ENCODE results near the gene GOLGA8J. TPM values are rescaled to one million over a fixed set of nuclear protein-coding genes. Genes with fewer than 3 reads are reported as not detected.
"Not testable (repeated sequence)": the region's sequence is repeated elsewhere in the genome, so short reads cannot be mapped to it uniquely, and the experiment has no call there.

The GOLGA8J gene
- total RNA-seq: under 1 TPM; 0.39 to 0.40 TPM
- 1 to 10 TPM in 1 of 2 donors, under 1 TPM in 1; 0.90 to 2.5 TPM for polyA plus RNA-seq (ENCODE audit: insufficient read length in 2 of 2)
- long read RNA-seq, donor 1: 0 reads
- long read RNA-seq, donor 2: 0 reads
- long read RNA-seq, donor 3: 0 reads
- long read RNA-seq, donor 4: 0 reads

GRCh38 chr15:30082655-30083054 lies at the start of gene GOLGA8J:
TSS of gene GOLGA8J (plus strand) at chr15:30082955. CDS start at chr15:30083053, 98 bp downstream.
- no CpG with 5 or more reads among the region's 7 CpGs for WGBS (ENCODE audit: insufficient coverage)
- H3K4me1 ChIP-seq (ENCODE audit: control insufficient read depth, insufficient read depth, low read length): not testable (repeated sequence)

GRCh38 chr15:30033211-30033610 lies 49.5 kb upstream of the GOLGA8J start:
- H3K36me3 ChIP-seq (ENCODE audit: control insufficient read depth, insufficient read depth, low read length): no peaks in the 10 kb centered on the region
- no peaks in the 10 kb centered on the region for H3K4me1 ChIP-seq (ENCODE audit: control insufficient read depth, insufficient read depth, low read length)
- no peak overlapping the region for H3K27ac ChIP-seq (ENCODE audit: low read depth, low read length)
- no peak overlapping the region for H3K4me3 ChIP-seq (ENCODE audit: low read depth, low read length)
- H3K27me3 ChIP-seq (ENCODE audit: control insufficient read depth, insufficient read depth, low read length): no peaks in the 10 kb centered on the region
- DNase-seq (ENCODE audit: low read depth in 4 of 6, low spot score in 6 of 6): no peak
- 78% methylated on average over 2 of the region's 3 CpGs for WGBS (ENCODE audit: insufficient coverage)
- peaks cover 2% of the 10 kb centered on the region for H3K9me3 ChIP-seq (ENCODE audit: control insufficient read depth, insufficient read depth, low read length)

More at GRCh38 chr15:30082655-30083054, at the start of gene GOLGA8J:
- H3K36me3 ChIP-seq (ENCODE audit: control insufficient read depth, insufficient read depth, low read length); DNase-seq (ENCODE audit: low read depth in 4 of 6, low spot score in 6 of 6); H3K27me3 ChIP-seq (ENCODE audit: control insufficient read depth, insufficient read depth, low read length); H3K4me3 ChIP-seq (ENCODE audit: low read depth, low read length); H3K27ac ChIP-seq (ENCODE audit: low read depth, low read length); H3K9me3 ChIP-seq (ENCODE audit: control insufficient read depth, insufficient read depth, low read length): not testable (repeated sequence)

- no peak overlapping the region for H3K27ac ChIP-seq (ENCODE audit: low read depth, low read length)
- no peak overlapping the region for H3K4me3 ChIP-seq (ENCODE audit: low read depth, low read length)
- WGBS (ENCODE audit: insufficient coverage): no CpG with 5 or more reads among the region's 4 CpGs
Measured at GRCh38 chr15:30033763-30034162, 49.0 kb upstream of the GOLGA8J start.

GRCh38 chr15:30036036-30036703 lies 46.6 kb upstream of the GOLGA8J start:
- no peak overlapping the region for H3K4me3 ChIP-seq (ENCODE audit: low read depth, low read length)
- DNase-seq (ENCODE audit: low read depth in 4 of 6, low spot score in 6 of 6): peak in 2 of 6 donors; percentile 85 to 88
- WGBS (ENCODE audit: insufficient coverage): 19% methylated on average over 4 of the region's 6 CpGs

More at GRCh38 chr15:30033763-30034162, 49.0 kb upstream of the GOLGA8J start:
- H3K9me3 ChIP-seq (ENCODE audit: control insufficient read depth, insufficient read depth, low read length): peaks cover 2% of the 10 kb centered on the region
- H3K4me1 ChIP-seq (ENCODE audit: control insufficient read depth, insufficient read depth, low read length): no peaks in the 10 kb centered on the region
- no peaks in the 10 kb centered on the region for H3K36me3 ChIP-seq (ENCODE audit: control insufficient read depth, insufficient read depth, low read length)
- H3K27me3 ChIP-seq (ENCODE audit: control insufficient read depth, insufficient read depth, low read length): no peaks in the 10 kb centered on the region
- no peak for DNase-seq (ENCODE audit: low read depth in 4 of 6, low spot score in 6 of 6)

GRCh38 chr15:30038667-30039523 lies 43.9 kb upstream of the GOLGA8J start:
- 75% methylated on average over 4 of the region's 5 CpGs for WGBS (ENCODE audit: insufficient coverage)
- DNase-seq (ENCODE audit: low read depth in 4 of 6, low spot score in 6 of 6): peak in 2 of 6 donors; percentile 9 to 65
- Histone ChIP-seq H3K27me3 (ENCODE audit: control insufficient read depth, insufficient read depth, low read length) (no peaks in the 10 kb centered on the region), H3K36me3 (ENCODE audit: control insufficient read depth, insufficient read depth, low read length) (no peaks in the 10 kb centered on the region), H3K4me3 (ENCODE audit: low read depth, low read length) (no peak overlapping the region), H3K27ac (ENCODE audit: low read depth, low read length) (no peak overlapping the region), H3K4me1 (ENCODE audit: control insufficient read depth, insufficient read depth, low read length) (peaks cover 8% of the 10 kb centered on the region), H3K9me3 (ENCODE audit: control insufficient read depth, insufficient read depth, low read length) (no peaks in the 10 kb centered on the region)

More at GRCh38 chr15:30036036-30036703, 46.6 kb upstream of the GOLGA8J start:
- peaks cover 5% of the 10 kb centered on the region for H3K4me1 ChIP-seq (ENCODE audit: control insufficient read depth, insufficient read depth, low read length)
- no peaks in the 10 kb centered on the region for H3K36me3 ChIP-seq (ENCODE audit: control insufficient read depth, insufficient read depth, low read length)
- no peaks in the 10 kb centered on the region for H3K9me3 ChIP-seq (ENCODE audit: control insufficient read depth, insufficient read depth, low read length)
- no peak overlapping the region for H3K27ac ChIP-seq (ENCODE audit: low read depth, low read length)
- H3K27me3 ChIP-seq (ENCODE audit: control insufficient read depth, insufficient read depth, low read length): no peaks in the 10 kb centered on the region

- Histone ChIP-seq H3K27ac (ENCODE audit: low read depth, low read length) (no peak overlapping the region), H3K36me3 (ENCODE audit: control insufficient read depth, insufficient read depth, low read length) (no peaks in the 10 kb centered on the region), H3K27me3 (ENCODE audit: control insufficient read depth, insufficient read depth, low read length) (no peaks in the 10 kb centered on the region), H3K4me1 (ENCODE audit: control insufficient read depth, insufficient read depth, low read length) (peaks cover 8% of the 10 kb centered on the region), H3K4me3 (ENCODE audit: low read depth, low read length) (no peak overlapping the region), H3K9me3 (ENCODE audit: control insufficient read depth, insufficient read depth, low read length) (no peaks in the 10 kb centered on the region)
- peak in 1 of 6 donors; percentile 26 for DNase-seq (ENCODE audit: low read depth in 4 of 6, low spot score in 6 of 6)
- 72% methylated on average over 2 of the region's 3 CpGs for WGBS (ENCODE audit: insufficient coverage)
Measured at GRCh38 chr15:30041868-30042267, 40.9 kb upstream of the GOLGA8J start.

GRCh38 chr15:30042556-30042955 lies 40.2 kb upstream of the GOLGA8J start:
- peaks cover 8% of the 10 kb centered on the region for H3K4me1 ChIP-seq (ENCODE audit: control insufficient read depth, insufficient read depth, low read length)
- H3K27ac ChIP-seq (ENCODE audit: low read depth, low read length): no peak overlapping the region
- H3K4me3 ChIP-seq (ENCODE audit: low read depth, low read length): no peak overlapping the region
- WGBS (ENCODE audit: insufficient coverage): 29% methylated on average over 1 of the region's 4 CpGs
- H3K9me3 ChIP-seq (ENCODE audit: control insufficient read depth, insufficient read depth, low read length): no peaks in the 10 kb centered on the region
- H3K36me3 ChIP-seq (ENCODE audit: control insufficient read depth, insufficient read depth, low read length): no peaks in the 10 kb centered on the region
- peak in 2 of 6 donors; percentile 24 to 45 for DNase-seq (ENCODE audit: low read depth in 4 of 6, low spot score in 6 of 6)
- H3K27me3 ChIP-seq (ENCODE audit: control insufficient read depth, insufficient read depth, low read length): no peaks in the 10 kb centered on the region

- no peaks in the 10 kb centered on the region for H3K36me3 ChIP-seq (ENCODE audit: control insufficient read depth, insufficient read depth, low read length)
- peaks cover 8% of the 10 kb centered on the region for H3K4me1 ChIP-seq (ENCODE audit: control insufficient read depth, insufficient read depth, low read length)
- H3K9me3 ChIP-seq (ENCODE audit: control insufficient read depth, insufficient read depth, low read length): no peaks in the 10 kb centered on the region
- peak in 2 of 6 donors; percentile 54 to 82 for DNase-seq (ENCODE audit: low read depth in 4 of 6, low spot score in 6 of 6)
- no peaks in the 10 kb centered on the region for H3K27me3 ChIP-seq (ENCODE audit: control insufficient read depth, insufficient read depth, low read length)
- no peak overlapping the region for H3K27ac ChIP-seq (ENCODE audit: low read depth, low read length)
- no CpG with 5 or more reads among the region's 2 CpGs for WGBS (ENCODE audit: insufficient coverage)
- no peak overlapping the region for H3K4me3 ChIP-seq (ENCODE audit: low read depth, low read length)
Measured at GRCh38 chr15:30043211-30043655, 39.5 kb upstream of the GOLGA8J start.

- Histone ChIP-seq H3K4me3 (ENCODE audit: low read depth, low read length) (no peak overlapping the region), H3K27ac (ENCODE audit: low read depth, low read length) (no peak overlapping the region), H3K27me3 (ENCODE audit: control insufficient read depth, insufficient read depth, low read length) (no peaks in the 10 kb centered on the region), H3K36me3 (ENCODE audit: control insufficient read depth, insufficient read depth, low read length) (no peaks in the 10 kb centered on the region), H3K9me3 (ENCODE audit: control insufficient read depth, insufficient read depth, low read length) (no peaks in the 10 kb centered on the region), H3K4me1 (ENCODE audit: control insufficient read depth, insufficient read depth, low read length) (peaks cover 3% of the 10 kb centered on the region)
- no peak for DNase-seq (ENCODE audit: low read depth in 4 of 6, low spot score in 6 of 6)
- WGBS (ENCODE audit: insufficient coverage): 76% methylated on average over 42 of the region's 42 CpGs
Measured at GRCh38 chr15:30044377-30044776, 38.4 kb upstream of the GOLGA8J start.
